Chondrocyte (in vitro differentiated cells): ENCODE results near the gene FAM149B1. TPM values are rescaled to one million over a fixed set of nuclear protein-coding genes. Genes with fewer than 3 reads are reported as not detected.

Experiments
- DNase-seq: peaks from one replicate; pipeline ENCODE4 v3.0.0; 2021; ENCODE audit warnings: mixed read lengths, low spot score
- H3K27ac Mint-ChIP-seq: one replicate; pipeline ENCODE4 v1.8.0; 2021; ENCODE audit warnings: mild to moderate bottlenecking, moderate library complexity, mixed read lengths; ENCODE audit not compliant: unreplicated experiment
- H3K27me3 Mint-ChIP-seq: 2 replicates; pipeline ENCODE4 v1.8.0; 2021; ENCODE audit warnings: low read depth, mixed read lengths
- H3K36me3 Mint-ChIP-seq: 2 replicates; pipeline ENCODE4 v1.8.0; 2021; ENCODE audit warnings: low read depth, mixed read lengths
- H3K4me1 Mint-ChIP-seq: 2 replicates; pipeline ENCODE4 v1.8.0; 2021; ENCODE audit warnings: low read depth, mild to moderate bottlenecking, mixed read lengths
- H3K4me3 Mint-ChIP-seq: one replicate; pipeline ENCODE4 v1.8.0; 2021; ENCODE audit warnings: mild to moderate bottlenecking, moderate library complexity, mixed read lengths; ENCODE audit not compliant: unreplicated experiment
- H3K9me3 Mint-ChIP-seq: 2 replicates; pipeline ENCODE4 v1.8.0; 2021; ENCODE audit warnings: low read depth, mixed read lengths
- total RNA-seq: library from RNA; stranded (reverse); gene quantifications from 3 replicates; pipeline ENCODE4 v1.2.1, GENCODE V29; 2021
- TF ChIP-seq, protein P1 (sequence below): fragments of 200-600 bp; sonication (generic); IDR thresholded peaks from 2 replicates; pipeline ENCODE4 v1.5.0; 2021; ENCODE audit warnings: antibody characterized with exemption, mild to moderate bottlenecking, moderate library complexity

Gene FAM149B1
- total RNA-seq, 1 donor from 2014 or later = 20.8 TPM

DNA sequence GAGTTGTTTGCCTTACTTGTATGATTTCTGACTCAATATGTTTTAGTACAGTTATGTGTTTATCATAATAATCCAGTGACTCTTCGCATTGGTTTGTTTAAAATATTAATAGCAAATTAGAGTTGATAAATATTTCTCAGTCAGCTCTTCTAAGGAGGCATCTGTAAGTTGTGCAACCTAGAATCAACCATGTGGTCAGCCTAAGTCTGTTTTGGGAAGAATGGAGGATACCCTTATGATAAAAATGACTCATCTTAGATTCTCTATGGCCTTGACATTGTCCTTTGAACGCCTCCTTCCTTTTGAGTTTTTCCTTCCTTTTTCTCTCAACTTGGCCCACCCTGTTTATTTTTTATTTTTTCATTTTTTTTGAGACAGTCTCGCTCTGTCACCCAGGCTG lies 60.3 kb downstream of the FAM149B1 start:
- no peak for DNase-seq
- TF ChIP-seq, protein P1, sequence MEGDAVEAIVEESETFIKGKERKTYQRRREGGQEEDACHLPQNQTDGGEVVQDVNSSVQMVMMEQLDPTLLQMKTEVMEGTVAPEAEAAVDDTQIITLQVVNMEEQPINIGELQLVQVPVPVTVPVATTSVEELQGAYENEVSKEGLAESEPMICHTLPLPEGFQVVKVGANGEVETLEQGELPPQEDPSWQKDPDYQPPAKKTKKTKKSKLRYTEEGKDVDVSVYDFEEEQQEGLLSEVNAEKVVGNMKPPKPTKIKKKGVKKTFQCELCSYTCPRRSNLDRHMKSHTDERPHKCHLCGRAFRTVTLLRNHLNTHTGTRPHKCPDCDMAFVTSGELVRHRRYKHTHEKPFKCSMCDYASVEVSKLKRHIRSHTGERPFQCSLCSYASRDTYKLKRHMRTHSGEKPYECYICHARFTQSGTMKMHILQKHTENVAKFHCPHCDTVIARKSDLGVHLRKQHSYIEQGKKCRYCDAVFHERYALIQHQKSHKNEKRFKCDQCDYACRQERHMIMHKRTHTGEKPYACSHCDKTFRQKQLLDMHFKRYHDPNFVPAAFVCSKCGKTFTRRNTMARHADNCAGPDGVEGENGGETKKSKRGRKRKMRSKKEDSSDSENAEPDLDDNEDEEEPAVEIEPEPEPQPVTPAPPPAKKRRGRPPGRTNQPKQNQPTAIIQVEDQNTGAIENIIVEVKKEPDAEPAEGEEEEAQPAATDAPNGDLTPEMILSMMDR = no peak
- no peak overlapping the region for H3K4me3 Mint-ChIP-seq
- no peaks in the 10 kb centered on the region for H3K27me3 Mint-ChIP-seq
- no peaks in the 10 kb centered on the region for H3K4me1 Mint-ChIP-seq
- peaks cover 15% of the 10 kb centered on the region for H3K36me3 Mint-ChIP-seq
- H3K9me3 Mint-ChIP-seq = no peaks in the 10 kb centered on the region
- H3K27ac Mint-ChIP-seq = no peak overlapping the region

DNA sequence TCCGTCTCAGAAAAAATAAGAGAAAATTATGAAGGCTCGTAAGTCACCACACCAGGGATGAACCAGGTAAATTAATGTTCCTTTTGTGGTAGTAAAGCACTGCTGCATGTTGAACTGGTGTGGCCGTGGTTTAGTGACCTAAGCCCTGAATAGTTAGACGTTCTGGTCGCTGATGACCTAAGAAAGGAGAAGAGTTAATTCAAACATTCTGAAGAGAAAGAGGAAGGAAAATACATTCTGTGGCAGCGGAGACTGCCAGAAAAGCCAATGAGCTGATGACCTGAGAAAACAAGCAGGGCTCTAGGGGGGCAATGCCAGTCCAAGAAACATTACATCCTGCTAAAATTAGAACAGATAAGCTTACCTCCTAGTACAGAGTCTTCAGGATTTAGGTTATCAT lies 61.6 kb downstream of the FAM149B1 start:
- no peaks in the 10 kb centered on the region for H3K9me3 Mint-ChIP-seq
- TF ChIP-seq, protein P1 = no peak
- peaks cover 4% of the 10 kb centered on the region for H3K4me1 Mint-ChIP-seq
- DNase-seq = no peak
- peaks cover 15% of the 10 kb centered on the region for H3K36me3 Mint-ChIP-seq
- no peak overlapping the region for H3K4me3 Mint-ChIP-seq
- H3K27me3 Mint-ChIP-seq = no peaks in the 10 kb centered on the region
- no peak overlapping the region for H3K27ac Mint-ChIP-seq

DNA sequence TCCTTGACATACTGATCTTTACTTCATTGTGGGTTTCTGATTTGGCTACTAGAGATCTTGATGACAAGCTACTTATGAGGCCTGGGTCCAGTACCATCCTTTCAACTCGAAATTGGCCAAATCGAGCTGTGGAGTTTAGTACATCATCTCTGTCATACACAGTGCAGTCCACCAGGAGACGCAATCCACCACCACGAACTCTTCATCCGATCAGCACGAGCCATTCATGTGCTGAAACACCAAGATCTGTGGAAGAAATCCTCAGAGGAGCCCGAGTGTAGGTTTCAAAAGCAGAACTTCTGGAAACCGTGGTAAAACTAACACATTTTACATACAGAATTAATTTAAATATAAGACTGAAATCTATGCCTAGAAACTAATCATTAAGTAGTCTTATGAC lies 65.0 kb downstream of the FAM149B1 start:
- no peak for DNase-seq
- H3K4me3 Mint-ChIP-seq = no peak overlapping the region
- H3K27me3 Mint-ChIP-seq = no peaks in the 10 kb centered on the region
- TF ChIP-seq, protein P1 = peak; percentile 32
- no peak overlapping the region for H3K27ac Mint-ChIP-seq
- peaks cover 4% of the 10 kb centered on the region for H3K4me1 Mint-ChIP-seq
- no peaks in the 10 kb centered on the region for H3K9me3 Mint-ChIP-seq
- H3K36me3 Mint-ChIP-seq = peaks cover 16% of the 10 kb centered on the region

DNA sequence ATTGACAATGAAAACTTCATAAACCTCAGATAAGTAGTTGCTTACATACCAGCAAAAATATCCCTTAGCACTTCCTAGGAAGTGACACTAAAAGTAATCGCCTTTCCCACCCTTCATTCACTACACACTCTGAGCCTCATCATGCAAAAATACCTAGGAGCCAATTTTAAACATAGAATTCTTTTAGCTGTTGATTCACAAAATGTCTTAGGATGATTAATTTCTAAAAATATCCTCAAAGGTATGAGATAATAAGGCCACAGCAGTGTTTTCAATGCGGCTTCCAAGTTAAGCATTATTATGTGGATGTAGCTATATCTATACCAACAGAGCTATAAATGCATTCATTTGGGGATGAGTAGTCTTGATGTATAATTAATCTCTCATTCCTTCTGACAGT lies 66.0 kb downstream of the FAM149B1 start:
- Mint-ChIP-seq H3K27ac (peak overlapping the region; percentile 8), H3K27me3 (no peaks in the 10 kb centered on the region), H3K9me3 (no peaks in the 10 kb centered on the region), H3K4me1 (peaks cover 4% of the 10 kb centered on the region), H3K36me3 (peaks cover 14% of the 10 kb centered on the region), H3K4me3 (no peak overlapping the region)
- TF ChIP-seq, protein P1 = no peak
- DNase-seq = no peak

DNA sequence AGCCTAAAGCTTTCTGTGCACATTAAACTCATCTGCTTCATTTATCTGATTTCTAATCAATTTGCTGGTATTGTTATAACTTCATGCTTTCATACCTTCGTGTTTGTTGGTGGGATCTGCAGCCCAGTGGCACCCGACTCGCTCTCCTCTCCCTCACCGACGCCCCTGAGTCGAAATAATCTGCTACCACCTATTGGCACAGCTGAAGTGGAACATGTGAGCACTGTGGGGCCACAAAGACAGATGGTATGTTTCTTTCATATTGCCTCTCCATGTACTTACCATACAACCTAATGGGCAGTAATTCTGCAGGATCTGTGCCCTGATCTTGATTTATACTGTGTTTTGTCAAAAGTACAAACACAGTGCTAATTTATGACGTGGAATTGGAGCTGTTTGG lies 66.8 kb downstream of the FAM149B1 start:
- Mint-ChIP-seq H3K36me3 (peaks cover 13% of the 10 kb centered on the region), H3K27ac (no peak overlapping the region), H3K27me3 (no peaks in the 10 kb centered on the region), H3K4me3 (no peak overlapping the region), H3K9me3 (no peaks in the 10 kb centered on the region), H3K4me1 (peaks cover 4% of the 10 kb centered on the region)
- TF ChIP-seq, protein P1 = no peak
- no peak for DNase-seq
